ENCODE measurements around the gene RERG.

Gene RERG

GRCh38 chr12:15059123-15059522 is 162.1 kb downstream of the RERG start:
- Histone ChIP-seq H3K4me3 (ENCODE audit: low read depth in 1 of 2, low read length in 2 of 2) (no peak overlapping the region), H3K36me3 (ENCODE audit: control insufficient read depth in 1 of 2, insufficient read depth in 2 of 2, low read length in 2 of 2) (no peaks in the 10 kb centered on the region), H3K4me1 (ENCODE audit: control insufficient read depth in 1 of 2, insufficient read depth in 2 of 2, low read length in 2 of 2) (no peaks in the 10 kb centered on the region), H3K9me3 (ENCODE audit: control insufficient read depth in 1 of 2, low read length in 2 of 2) (no peaks in the 10 kb centered on the region), H3K27ac (ENCODE audit: low read depth, low read length) (no peak overlapping the region), H3K27me3 (ENCODE audit: control insufficient read depth in 1 of 2, insufficient read depth in 2 of 2, low read length in 2 of 2) (no peaks in the 10 kb centered on the region), H3K9ac (ENCODE audit: low read depth in 1 of 2, low read length in 2 of 2) (no peak overlapping the region)
